ENCODE data around the gene ABRAXAS1. TPM values are rescaled to one million over a fixed set of nuclear protein-coding genes. Genes with fewer than 3 reads are reported as not detected.

The ABRAXAS1 gene
- total RNA-seq, 1 donor from 2014 or later: 17.5 TPM

DNA sequence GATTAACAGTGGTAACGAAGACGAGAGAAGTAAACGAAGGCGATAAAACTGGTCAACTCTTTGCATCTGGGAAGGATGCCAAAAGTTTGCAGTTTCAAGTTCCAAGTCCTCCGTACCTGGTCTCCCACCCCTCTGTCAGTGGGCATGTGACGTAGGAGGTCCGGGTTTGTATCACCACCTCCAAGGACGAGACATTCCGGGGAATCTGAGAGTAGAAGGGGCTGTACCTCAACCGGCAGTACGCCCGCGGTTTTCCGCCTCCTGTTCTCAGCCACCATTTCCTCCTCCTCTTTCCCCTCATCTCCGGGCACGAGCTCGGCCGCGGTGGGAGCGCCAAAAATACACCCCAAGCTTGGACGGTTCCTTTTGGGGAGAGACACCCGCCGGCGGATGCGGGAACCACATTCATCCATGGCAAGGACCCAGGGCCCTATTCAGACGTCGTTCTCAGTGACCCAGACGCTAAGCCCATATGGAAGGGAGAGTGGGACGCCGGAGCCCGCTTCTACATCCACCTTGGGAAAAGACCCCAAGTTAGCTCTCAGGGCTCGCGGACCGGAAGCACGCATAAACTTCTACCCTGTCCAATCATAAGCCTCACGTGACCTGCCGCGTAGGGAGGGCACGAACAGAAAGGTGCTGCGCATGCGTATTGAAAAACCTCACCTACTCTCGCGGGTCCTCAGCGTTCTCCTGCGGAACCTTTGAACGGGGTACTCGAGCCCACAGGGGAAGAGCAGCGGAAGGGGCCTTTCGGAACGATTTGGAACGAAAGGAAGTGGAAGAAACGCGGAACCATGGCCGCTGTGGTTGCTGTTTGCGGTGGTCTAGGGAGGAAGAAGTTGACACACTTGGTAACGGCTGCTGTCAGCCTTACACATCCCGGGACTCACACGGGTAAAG is 29.4 kb downstream of the ABRAXAS1 start, which contains the start of the genes HELQ and MRPS18C:
TSS of gene HELQ (minus strand) at position 543 of the 903 bp plus-strand sequence. CDS start at position 413, 130 bp downstream.
TSS of gene MRPS18C (plus strand) at position 778 of the 903 bp plus-strand sequence. CDS start at position 798, 20 bp downstream.
- intact Hi-C loops (cut with micrococcal nuclease): loop anchor here (1.0 to 10.0 kb wide), 10 partner anchors 30 to 1026 kb away; partner anchors contain the start of genes ABRAXAS1, COPS4, COQ2 and HPSE

DNA sequence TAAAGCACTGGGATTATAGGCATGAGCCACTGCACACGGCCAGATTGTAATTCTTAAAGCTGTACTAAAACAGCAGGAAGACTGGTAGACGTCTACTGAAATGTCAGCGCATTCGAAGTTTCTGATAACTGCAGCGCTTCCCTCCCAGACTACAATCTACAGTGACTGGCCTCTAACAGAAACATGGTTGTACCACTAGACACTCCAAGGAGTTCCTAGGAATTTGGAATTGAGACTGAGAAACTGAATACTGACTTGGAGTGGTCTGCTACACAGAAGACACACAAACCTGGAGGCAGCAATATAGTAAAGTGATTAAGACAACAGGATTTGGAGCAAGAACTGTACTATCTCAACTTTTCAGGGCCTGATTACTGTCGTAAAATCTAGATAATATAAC is 30.2 kb downstream of the ABRAXAS1 start:
- intact Hi-C loops (cut with micrococcal nuclease): loop anchor here (1.0 to 10.0 kb wide), 9 partner anchors 31 to 1025 kb away; partner anchors contain the start of genes ABRAXAS1, COPS4, COQ2 and HPSE

DNA sequence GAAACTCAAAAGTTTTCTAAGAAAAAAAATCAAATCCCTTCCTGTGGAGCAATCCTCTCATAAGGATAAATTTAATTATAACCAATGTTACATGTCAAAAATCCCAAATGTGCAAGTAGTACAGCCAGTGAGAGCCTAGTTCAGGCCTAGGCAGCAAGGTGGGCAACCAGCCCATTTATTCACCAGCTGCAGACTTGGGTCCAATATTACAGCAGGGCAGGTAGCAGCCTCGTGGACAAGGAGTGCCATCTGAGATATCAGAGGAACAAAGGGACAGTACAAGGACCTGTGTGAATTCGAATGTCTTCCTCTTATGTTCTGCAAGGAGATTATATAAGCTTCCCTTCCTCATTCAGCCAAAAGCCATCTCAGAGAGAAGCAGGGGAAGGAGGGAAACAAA is 35.9 kb downstream of the ABRAXAS1 start:
- intact Hi-C loops (cut with micrococcal nuclease): no loop called here

DNA sequence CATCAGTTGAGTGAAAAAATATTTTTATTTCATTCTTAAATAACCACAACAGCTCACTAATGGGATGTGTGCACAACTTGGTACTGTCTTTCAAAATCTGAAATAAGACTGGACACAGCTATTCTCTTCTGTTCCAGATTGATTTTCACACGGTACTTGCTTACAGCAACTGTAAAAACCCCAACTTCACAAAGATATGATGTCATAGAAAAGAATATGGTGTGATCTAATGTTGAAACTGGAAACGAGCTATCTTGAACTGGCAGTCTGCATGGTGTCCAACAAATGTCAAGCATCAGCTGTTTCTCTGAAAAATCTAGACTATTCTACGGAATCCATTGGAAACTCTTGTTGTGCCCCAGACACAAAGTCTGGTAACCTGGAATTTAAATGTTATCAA is 44.0 kb downstream of the ABRAXAS1 start:
- intact Hi-C loops (cut with micrococcal nuclease): no loop called here

DNA sequence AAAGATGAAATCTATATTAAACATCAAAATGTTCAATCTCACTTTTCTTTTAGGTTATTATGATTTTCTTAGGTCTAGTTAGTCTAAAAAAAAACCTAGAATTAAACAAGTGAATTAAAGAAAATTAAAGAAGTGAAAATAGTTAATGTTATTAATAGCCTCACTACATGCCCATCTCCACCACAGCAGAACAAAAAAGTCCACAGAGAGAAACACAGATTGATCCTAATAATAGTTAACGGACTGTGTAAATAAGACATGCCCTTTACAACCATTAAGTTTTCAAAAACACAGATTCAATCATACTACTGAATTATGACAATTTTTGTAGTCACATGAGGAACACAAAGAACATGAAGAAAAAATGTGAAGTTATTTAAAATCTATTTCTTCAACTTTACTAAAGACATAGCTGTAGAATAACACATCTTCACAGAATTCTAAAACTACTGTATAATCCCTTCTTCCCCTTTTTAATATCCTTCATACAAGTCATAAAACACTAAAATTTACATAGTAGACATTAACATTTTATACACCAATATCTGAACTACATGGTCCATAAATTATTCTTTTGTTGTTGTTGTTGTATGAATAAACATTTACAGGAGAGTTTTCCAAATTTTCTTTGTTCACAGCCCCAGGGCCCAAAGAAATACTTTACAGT is 44.6 kb downstream of the ABRAXAS1 start:
- intact Hi-C loops (cut with micrococcal nuclease): no loop called here

DNA sequence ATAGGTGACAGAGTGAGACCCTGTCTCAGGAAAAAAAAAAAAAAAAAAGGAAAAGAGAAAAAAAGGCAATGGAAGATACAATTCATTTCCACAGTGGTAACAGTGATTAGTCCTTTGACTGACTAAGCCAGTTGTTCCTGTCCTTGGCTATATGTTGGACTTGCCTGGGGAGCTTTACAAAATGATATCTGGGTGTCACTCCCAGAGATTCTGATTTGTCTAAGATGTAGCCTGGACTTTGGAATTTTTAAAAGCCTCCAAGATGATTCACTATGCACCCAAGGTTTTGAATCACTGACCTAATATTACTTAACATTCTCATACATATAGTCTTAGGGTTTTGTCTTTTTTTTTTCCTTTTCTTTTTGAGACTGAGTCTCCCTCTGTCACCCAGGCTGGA is 46.2 kb downstream of the ABRAXAS1 start:
- intact Hi-C loops (cut with micrococcal nuclease): no loop called here

DNA sequence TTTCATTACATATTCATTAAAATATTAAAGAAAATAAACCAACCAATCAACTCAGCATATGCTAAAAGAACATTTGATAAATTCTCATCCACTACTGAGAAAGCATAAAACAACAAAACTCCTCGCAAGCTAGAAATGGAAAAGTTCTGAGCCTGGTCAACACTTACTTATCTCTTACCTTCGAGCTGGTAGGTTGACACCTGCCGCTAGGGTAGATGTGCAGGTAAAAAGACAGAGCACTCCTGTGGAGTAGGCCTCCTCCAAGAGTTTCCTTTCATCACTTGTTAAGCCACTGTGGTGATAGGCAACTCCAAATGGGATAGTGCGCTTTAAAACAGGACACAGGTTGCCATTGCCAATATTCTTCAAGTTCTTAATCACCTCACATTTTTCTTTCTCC is 48.2 kb downstream of the ABRAXAS1 start:
- intact Hi-C loops (cut with micrococcal nuclease): no loop called here

DNA sequence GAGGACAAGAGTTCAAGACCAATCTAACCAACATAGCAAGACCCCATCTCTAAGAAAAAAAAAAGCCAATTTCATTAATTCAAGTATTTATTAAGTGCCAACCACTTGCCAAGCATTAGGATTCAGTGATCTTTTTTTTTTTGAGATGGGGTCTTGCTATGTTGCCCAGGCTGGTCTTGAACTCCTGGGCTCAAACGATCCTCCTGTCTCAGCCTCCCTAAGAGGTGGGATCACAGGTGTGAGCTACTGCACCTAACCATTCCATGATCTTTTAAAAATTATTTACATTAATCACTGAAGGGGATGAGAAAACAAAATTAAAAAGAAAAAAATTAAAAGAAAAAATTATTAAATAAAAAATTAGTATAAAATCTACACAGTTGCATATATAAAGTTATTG is 53.7 kb downstream of the ABRAXAS1 start:
- intact Hi-C loops (cut with micrococcal nuclease): no loop called here

DNA sequence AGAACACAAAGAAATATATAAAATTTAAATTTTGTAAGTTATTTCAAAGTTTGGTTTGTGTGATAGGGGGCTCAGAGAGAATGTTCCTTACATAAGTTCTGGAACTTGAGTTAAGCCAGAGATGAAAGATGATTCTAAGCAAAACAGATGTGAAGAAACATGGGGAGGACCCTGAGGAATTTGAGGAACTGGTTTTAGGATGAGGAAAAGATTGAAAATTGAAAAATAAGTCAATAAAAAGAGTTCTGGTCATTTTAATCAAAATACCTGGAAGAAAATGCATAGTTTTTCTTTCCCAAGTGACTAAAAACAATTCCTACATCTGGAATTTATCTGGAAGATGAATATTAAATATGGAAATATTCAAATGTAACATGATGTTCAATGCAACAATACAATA is 66.7 kb downstream of the ABRAXAS1 start:
- intact Hi-C loops (cut with micrococcal nuclease): no loop called here

DNA sequence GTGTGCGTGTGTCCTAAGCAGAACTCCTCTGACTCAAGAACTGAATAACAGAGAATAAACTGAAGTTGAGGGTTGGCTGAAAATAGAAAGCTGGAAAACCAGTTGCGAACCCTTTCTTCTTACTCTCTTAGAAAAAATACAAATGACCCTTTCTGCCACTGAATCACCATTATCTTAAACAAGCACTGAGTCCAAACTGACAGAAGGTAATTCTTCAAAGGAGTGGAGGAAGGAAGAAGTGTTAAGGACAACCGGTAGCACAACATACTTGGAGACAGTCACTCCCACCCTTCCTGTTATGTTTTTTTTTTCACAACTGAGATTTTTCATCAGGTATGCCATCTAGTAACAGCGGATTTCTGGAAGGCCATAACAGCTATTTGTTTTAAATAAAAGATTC is 67.3 kb downstream of the ABRAXAS1 start:
- intact Hi-C loops (cut with micrococcal nuclease): no loop called here

DNA sequence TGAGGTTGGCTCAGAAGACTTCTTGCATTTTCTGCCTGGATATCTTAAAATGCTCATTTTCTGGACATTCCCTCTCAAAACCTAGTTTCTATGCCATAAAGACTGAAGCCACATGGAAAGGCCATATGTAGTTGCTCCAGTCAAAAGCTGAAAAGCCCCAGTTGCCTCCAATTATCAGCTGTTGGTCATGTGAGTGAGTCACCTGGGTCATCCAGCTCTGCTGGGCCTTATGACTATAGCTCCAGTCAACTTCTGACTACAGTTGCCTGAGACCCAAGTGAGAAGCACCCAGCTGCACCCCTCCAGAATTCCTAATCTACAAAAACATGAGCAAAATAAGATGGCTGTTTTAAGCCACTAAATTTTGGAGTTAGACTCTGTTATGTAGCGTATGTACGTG is 71.2 kb downstream of the ABRAXAS1 start:
- intact Hi-C loops (cut with micrococcal nuclease): no loop called here

Other genes starting within 250 kb of the ABRAXAS1 start
- gene COQ2, start 200.3 kb downstream of the ABRAXAS1 start, total RNA-seq: 14.7 and 15.5 TPM in 2 replicates
- gene HPSE, start 150.3 kb downstream of the ABRAXAS1 start, total RNA-seq: 10.4 and 10.6 TPM in 2 replicates
- 14.5 TPM in 2 replicates for gene HELQ, start 29.3 kb downstream of the ABRAXAS1 start, total RNA-seq
- 69.6 and 72.4 TPM in 2 replicates for gene MRPS18C, start 29.0 kb downstream of the ABRAXAS1 start, total RNA-seq
- 10.3 and 11.1 TPM in 2 replicates for gene GPAT3, start 51.0 kb upstream of the ABRAXAS1 start, total RNA-seq